Natural killer cell (primary cell): ENCODE measurements around the gene RHAG. TPM values are rescaled to one million over a fixed set of nuclear protein-coding genes. Genes with fewer than 3 reads are reported as not detected.
"Not testable (repeated sequence)": the region's sequence is repeated elsewhere in the genome, so short reads cannot be mapped to it uniquely, and the experiment has no call there.

ENCODE experiments used
- ATAC-seq, 3 donors: fragments of 150-1000 bp in 2 of 3; fragments of 200-7000 bp in 1 of 3; cut with Tn5 transposase; 1 replicate in 1 of 3; 2 replicates in 2 of 3; pipeline ENCODE4 v1.10.0; 2021; ENCODE audit warnings: mild to moderate bottlenecking in 2 of 3, moderate library complexity in 2 of 3
- DNase-seq, 2 donors: peaks; one replicate each; pipeline versions ENCODE4 v3.0.0 to v3.0.0-alpha.2; 2013 to 2021; ENCODE audit warnings: mixed read lengths in 1 of 2
- H3K27ac ChIP-seq: one replicate; pipeline ENCODE4 v1.5.1; 2013; ENCODE audit warnings: mild to moderate bottlenecking, low read length
- H3K27me3 ChIP-seq: one replicate; pipeline ENCODE4 v1.6.1; 2013; ENCODE audit warnings: low read length; ENCODE audit not compliant: control insufficient read depth, insufficient read depth
- H3K36me3 ChIP-seq: one replicate; pipeline ENCODE4 v1.6.1; 2013; ENCODE audit warnings: low read length; ENCODE audit not compliant: control insufficient read depth, insufficient read depth
- H3K4me1 ChIP-seq: one replicate; pipeline ENCODE4 v1.6.1; 2013; ENCODE audit warnings: low read length; ENCODE audit not compliant: control insufficient read depth, insufficient read depth
- H3K4me3 ChIP-seq: one replicate; pipeline ENCODE4 v1.5.1; 2013; ENCODE audit warnings: low read length
- H3K9me3 ChIP-seq: one replicate; pipeline ENCODE4 v1.6.1; 2013; ENCODE audit warnings: low read length; ENCODE audit not compliant: control insufficient read depth, insufficient read depth
- H3K27ac Mint-ChIP-seq, 2 donors: one replicate each; pipeline ENCODE4 v1.8.0; 2022; ENCODE audit warnings: mild to moderate bottlenecking in 2 of 2, mixed read lengths in 2 of 2, moderate library complexity in 1 of 2
- H3K27me3 Mint-ChIP-seq, 2 donors: one replicate each; pipeline ENCODE4 v1.8.0; 2022; ENCODE audit warnings: low read depth in 2 of 2, mixed read lengths in 2 of 2
- H3K36me3 Mint-ChIP-seq: one replicate; pipeline ENCODE4 v1.8.0; 2022; ENCODE audit warnings: mixed read lengths
- H3K4me1 Mint-ChIP-seq, 2 donors: one replicate each; pipeline ENCODE4 v1.8.0; 2022; ENCODE audit warnings: mixed read lengths in 2 of 2
- H3K4me3 Mint-ChIP-seq: one replicate; pipeline ENCODE4 v1.8.0; 2022; ENCODE audit warnings: mild to moderate bottlenecking, moderate library complexity, mixed read lengths
- H3K9me3 Mint-ChIP-seq, 2 donors: one replicate each; pipeline ENCODE4 v1.8.0; 2022; ENCODE audit warnings: mixed read lengths in 2 of 2
- CTCF ChIP-seq: fragments of 200-600 bp; IDR thresholded peaks from one replicate; pipeline ENCODE4 v1.8.0; 2022; ENCODE audit warnings: antibody characterized with exemption
- WGBS: methylation state at CpG from one replicate; pipeline ENCODE4 v1.1.7; 2013; ENCODE audit warnings: missing lambda C conversion rate; ENCODE audit not compliant: insufficient coverage; 5-methylcytosine and 5-hydroxymethylcytosine counted together
- intact Hi-C: fragments of 100-400 bp; cut with micrococcal nuclease; formaldehyde crosslinking; loops from one replicate; pipeline ENCODE4 v1.14.2; 2022
- total RNA-seq, 4 donors: library from RNA; stranded (reverse); fragments of 120-200 nt in 1 of 4; gene quantifications; one replicate each; pipeline versions ENCODE4 v1.2.3 to v1.2.4, GENCODE V29; 2013 to 2022

RHAG gene
- total RNA-seq, 3 donors from 2014 or later (not counting 1 experiment from before 2014, with no cell fraction given) = not detected

- Histone ChIP-seq H3K9me3 (no peaks in the 10 kb centered on the region), H3K4me3 (no peak overlapping the region), H3K4me1 (no peaks in the 10 kb centered on the region), H3K36me3 (no peaks in the 10 kb centered on the region), H3K27ac (no peak overlapping the region), H3K27me3 (no peaks in the 10 kb centered on the region)
- DNase-seq (no peak), ATAC-seq (no peak)
- Mint-ChIP-seq H3K4me1 (no peaks in the 10 kb centered on the region), H3K27ac (no peak overlapping the region), H3K36me3 (no peaks in the 10 kb centered on the region), H3K4me3 (no peak overlapping the region), H3K9me3 (peaks cover 4 to 5% of the 10 kb centered on the region in 2 donors), H3K27me3 (no peaks in the 10 kb centered on the region)
- no peak for TF ChIP-seq CTCF
- WGBS = 100% methylated on average over 1 of the region's 3 CpGs
- intact Hi-C loops = no loop called here
These were observed 3.9 kb downstream of the RHAG start for GRCh38 chr6:49632727-49633126.

- H3K27me3 Mint-ChIP-seq, H3K27ac Mint-ChIP-seq, DNase-seq, H3K9me3 Mint-ChIP-seq, H3K9me3 ChIP-seq, ATAC-seq, H3K27ac ChIP-seq, H3K4me1 ChIP-seq, H3K4me3 Mint-ChIP-seq, H3K36me3 ChIP-seq, H3K4me3 ChIP-seq, H3K27me3 ChIP-seq, H3K36me3 Mint-ChIP-seq, H3K4me1 Mint-ChIP-seq, intact Hi-C loops: not testable (repeated sequence)
- WGBS = 93% methylated on average over 34 of the region's 36 CpGs
These were observed 7.1 kb downstream of the RHAG start for GRCh38 chr6:49629485-49630088.

- Histone ChIP-seq H3K9me3 (no peaks in the 10 kb centered on the region), H3K4me1 (no peaks in the 10 kb centered on the region), H3K36me3 (no peaks in the 10 kb centered on the region), H3K27ac (no peak overlapping the region), H3K4me3 (no peak overlapping the region), H3K27me3 (no peaks in the 10 kb centered on the region)
- WGBS = 95% methylated on average over 3 of the region's 3 CpGs
- no peak for ATAC-seq
- no peak for TF ChIP-seq CTCF
- Mint-ChIP-seq H3K9me3 (no peaks in the 10 kb centered on the region), H3K36me3 (no peaks in the 10 kb centered on the region), H3K4me1 (no peaks in the 10 kb centered on the region), H3K4me3 (no peak overlapping the region), H3K27me3 (no peaks in the 10 kb centered on the region), H3K27ac (no peak overlapping the region)
- no peak for DNase-seq
- intact Hi-C loops = no loop called here
These were observed 9.8 kb downstream of the RHAG start for GRCh38 chr6:49626811-49627210.

GRCh38 chr6:49618257-49618656 is 18.4 kb downstream of the RHAG start:
- Mint-ChIP-seq H3K4me1 (no peaks in the 10 kb centered on the region), H3K27me3 (no peaks in the 10 kb centered on the region), H3K27ac (no peak overlapping the region), H3K4me3 (no peak overlapping the region), H3K36me3 (no peaks in the 10 kb centered on the region), H3K9me3 (no peaks in the 10 kb centered on the region)
- Histone ChIP-seq H3K9me3 (no peaks in the 10 kb centered on the region), H3K36me3 (no peaks in the 10 kb centered on the region), H3K27ac (no peak overlapping the region), H3K4me1 (no peaks in the 10 kb centered on the region), H3K4me3 (no peak overlapping the region), H3K27me3 (no peaks in the 10 kb centered on the region)
- intact Hi-C loops = no loop called here
- DNase-seq (no peak), ATAC-seq (no peak)
- no peak for TF ChIP-seq CTCF

GRCh38 chr6:49614144-49614543 is 22.5 kb downstream of the RHAG start:
- H3K27ac Mint-ChIP-seq, H3K4me3 Mint-ChIP-seq, ATAC-seq, H3K27me3 ChIP-seq, H3K36me3 Mint-ChIP-seq, H3K4me1 Mint-ChIP-seq, H3K36me3 ChIP-seq, intact Hi-C loops, H3K27ac ChIP-seq, H3K4me1 ChIP-seq, H3K27me3 Mint-ChIP-seq, H3K9me3 ChIP-seq, H3K9me3 Mint-ChIP-seq, H3K4me3 ChIP-seq, DNase-seq: not testable (repeated sequence)
- WGBS = 83% methylated on average over 4 of the region's 5 CpGs
